Measurements from ENCODE around the gene CD79B. TPM values are rescaled to one million over a fixed set of nuclear protein-coding genes. Genes with fewer than 3 reads are reported as not detected.

The CD79B gene
- total RNA-seq, 4 donors from 2014 or later: 0.29 to 13.4 (median 4.9) TPM

- no peaks in the 10 kb centered on the region for H3K9me3 ChIP-seq
- intact Hi-C loops (cut with DNase I; ENCODE audit: low total_unique reads): no loop called here
- no peaks in the 10 kb centered on the region for H3K4me1 ChIP-seq
- H3K27me3 ChIP-seq: no peaks in the 10 kb centered on the region
- DNase-seq: no peak
- H3K36me3 ChIP-seq: no peaks in the 10 kb centered on the region
- no peak overlapping the region for H3K4me3 ChIP-seq
- no peak for TF ChIP-seq POLR2A (IDR thresholded peaks at IDR 0.05)
- TF ChIP-seq, protein P1, sequence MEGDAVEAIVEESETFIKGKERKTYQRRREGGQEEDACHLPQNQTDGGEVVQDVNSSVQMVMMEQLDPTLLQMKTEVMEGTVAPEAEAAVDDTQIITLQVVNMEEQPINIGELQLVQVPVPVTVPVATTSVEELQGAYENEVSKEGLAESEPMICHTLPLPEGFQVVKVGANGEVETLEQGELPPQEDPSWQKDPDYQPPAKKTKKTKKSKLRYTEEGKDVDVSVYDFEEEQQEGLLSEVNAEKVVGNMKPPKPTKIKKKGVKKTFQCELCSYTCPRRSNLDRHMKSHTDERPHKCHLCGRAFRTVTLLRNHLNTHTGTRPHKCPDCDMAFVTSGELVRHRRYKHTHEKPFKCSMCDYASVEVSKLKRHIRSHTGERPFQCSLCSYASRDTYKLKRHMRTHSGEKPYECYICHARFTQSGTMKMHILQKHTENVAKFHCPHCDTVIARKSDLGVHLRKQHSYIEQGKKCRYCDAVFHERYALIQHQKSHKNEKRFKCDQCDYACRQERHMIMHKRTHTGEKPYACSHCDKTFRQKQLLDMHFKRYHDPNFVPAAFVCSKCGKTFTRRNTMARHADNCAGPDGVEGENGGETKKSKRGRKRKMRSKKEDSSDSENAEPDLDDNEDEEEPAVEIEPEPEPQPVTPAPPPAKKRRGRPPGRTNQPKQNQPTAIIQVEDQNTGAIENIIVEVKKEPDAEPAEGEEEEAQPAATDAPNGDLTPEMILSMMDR (IDR thresholded peaks at IDR 0.05): no peak
- H3K27ac ChIP-seq: no peak overlapping the region
These were observed 15.7 kb upstream of the CD79B start for GRCh38 chr17:63947711-63948330.

- no peak overlapping the region for H3K27ac ChIP-seq
- H3K36me3 ChIP-seq: no peaks in the 10 kb centered on the region
- no peaks in the 10 kb centered on the region for H3K4me1 ChIP-seq
- no peaks in the 10 kb centered on the region for H3K9me3 ChIP-seq
- H3K27me3 ChIP-seq: no peaks in the 10 kb centered on the region
- DNase-seq: no peak
- no peak overlapping the region for H3K4me3 ChIP-seq
- TF ChIP-seq, protein P1 (IDR thresholded peaks at IDR 0.05): peak; percentile 38 to 56 (median 50)
- TF ChIP-seq POLR2A (IDR thresholded peaks at IDR 0.05): no peak
- intact Hi-C loops (cut with DNase I; ENCODE audit: low total_unique reads): no loop called here
These were observed 14.6 kb upstream of the CD79B start for GRCh38 chr17:63946440-63947363.

GRCh38 chr17:63945784-63946439 is 13.8 kb upstream of the CD79B start:
- no peaks in the 10 kb centered on the region for H3K27me3 ChIP-seq

DNA sequence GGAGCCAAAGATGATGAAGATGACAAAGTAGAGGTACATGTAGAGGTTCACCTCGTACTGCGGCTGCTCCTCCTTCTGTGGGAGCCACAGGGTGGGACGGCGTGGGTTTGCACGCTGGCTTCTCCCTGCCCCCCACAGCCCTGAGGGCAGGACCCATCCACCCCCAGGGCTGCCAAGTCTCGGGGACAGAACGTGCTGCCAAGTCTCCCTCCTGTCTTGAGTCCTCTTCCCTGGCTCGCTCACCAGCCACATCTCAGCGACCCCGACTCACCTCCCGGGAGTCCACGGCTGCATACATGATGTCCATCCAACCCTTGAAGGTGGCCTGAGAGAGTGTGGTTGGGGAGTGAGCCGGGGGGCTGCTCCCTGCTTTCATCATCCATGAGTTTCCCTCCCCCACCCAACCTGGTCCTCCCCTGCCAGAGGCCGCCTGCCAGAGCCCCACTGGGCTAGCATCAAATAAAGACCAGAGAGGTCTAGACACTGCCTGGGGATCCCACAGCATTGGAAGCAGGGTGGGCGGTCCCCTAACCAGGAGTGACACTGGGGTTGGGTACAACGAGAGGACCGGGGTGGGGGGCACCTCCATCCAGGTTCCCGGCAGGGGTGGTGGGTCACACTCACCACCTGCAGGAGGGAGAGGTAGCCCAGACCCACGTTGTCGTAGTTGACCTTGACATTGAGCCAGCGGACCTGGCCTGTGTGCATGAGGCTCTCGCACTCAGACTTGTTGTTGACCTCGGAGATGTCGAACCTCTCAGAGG is 12.8 kb upstream of the CD79B start:
- Histone ChIP-seq H3K27me3 (no peaks in the 10 kb centered on the region), H3K27ac (no peak overlapping the region), H3K9me3 (no peaks in the 10 kb centered on the region), H3K4me1 (no peaks in the 10 kb centered on the region), H3K36me3 (no peaks in the 10 kb centered on the region), H3K4me3 (no peak overlapping the region)
- no peak for TF ChIP-seq POLR2A (IDR thresholded peaks at IDR 0.05)
- TF ChIP-seq, protein P1 (IDR thresholded peaks at IDR 0.05): no peak
- no peak for DNase-seq
- intact Hi-C loops (cut with DNase I; ENCODE audit: low total_unique reads): no loop called here

More at GRCh38 chr17:63945784-63946439, 13.8 kb upstream of the CD79B start:
- DNase-seq: no peak
- no peak for TF ChIP-seq POLR2A (IDR thresholded peaks at IDR 0.05)
- Histone ChIP-seq H3K36me3 (no peaks in the 10 kb centered on the region), H3K4me3 (no peak overlapping the region), H3K4me1 (no peaks in the 10 kb centered on the region), H3K9me3 (no peaks in the 10 kb centered on the region), H3K27ac (no peak overlapping the region)
- intact Hi-C loops (cut with DNase I; ENCODE audit: low total_unique reads): no loop called here

DNA sequence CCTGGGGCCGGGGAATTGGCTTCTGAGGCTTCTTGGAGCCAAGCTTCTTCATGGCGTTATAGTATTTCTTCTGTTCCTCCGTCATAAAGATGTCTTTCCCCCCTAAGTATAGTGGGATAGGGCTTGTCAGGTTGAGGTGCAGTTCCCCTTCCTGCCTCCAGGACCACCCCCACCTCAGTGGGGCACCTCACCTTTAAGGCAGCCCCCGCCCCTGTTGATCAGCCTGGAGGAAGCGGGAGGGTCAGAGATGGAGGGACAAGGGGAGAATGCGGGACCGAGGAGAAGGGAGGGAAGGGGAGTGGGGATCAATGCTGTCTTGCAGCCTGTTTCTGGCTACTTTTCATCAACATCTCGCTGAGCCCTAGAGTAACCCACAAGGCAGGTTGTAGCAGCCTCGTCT is 11.6 kb upstream of the CD79B start:
- Histone ChIP-seq H3K4me3 (no peak overlapping the region), H3K27me3 (no peaks in the 10 kb centered on the region), H3K4me1 (no peaks in the 10 kb centered on the region), H3K27ac (no peak overlapping the region), H3K36me3 (no peaks in the 10 kb centered on the region), H3K9me3 (no peaks in the 10 kb centered on the region)
- no peak for DNase-seq
- no peak for TF ChIP-seq POLR2A (IDR thresholded peaks at IDR 0.05)
- TF ChIP-seq, protein P1 (IDR thresholded peaks at IDR 0.05): no peak
- intact Hi-C loops (cut with DNase I; ENCODE audit: low total_unique reads): no loop called here
